AG04450 (cell line): ENCODE results near the gene IRAK1. TPM values are rescaled to one million over a fixed set of nuclear protein-coding genes. Genes with fewer than 3 reads are reported as not detected.
A peak's percentile ranks its signal among the peaks of the same experiment; 100 is the strongest.

ENCODE experiments used
- CTCF ChIA-PET: fragments of 300-600, 350-600 bp; formaldehyde crosslinking; extraction: SDS; loops from one replicate; lab custom pipeline; 2022; ENCODE audit warnings: antibody characterized with exemption, inconsistent platforms; lab: Charles Lee
- POLR2A ChIA-PET: fragments of 350-600 bp; formaldehyde crosslinking; extraction: SDS; loops from one replicate; lab custom pipeline; 2021; ENCODE audit warnings: antibody characterized with exemption, inconsistent platforms; lab: Yijun Ruan, JAX
- DNase-seq: peaks from one replicate; pipeline ENCODE4 v3.0.0-alpha.2; 2011; ENCODE audit warnings: low read depth, low spot score
- H3K27ac ChIP-seq: one replicate; pipeline ENCODE4 v1.5.1; 2012; ENCODE audit warnings: low read depth, low read length, control low read depth
- H3K27me3 ChIP-seq: one replicate; pipeline ENCODE4 v1.6.0; 2012; ENCODE audit warnings: low read length; ENCODE audit not compliant: control insufficient read depth, insufficient read depth
- H3K4me3 ChIP-seq: 2 replicates; pipeline ENCODE4 v1.5.1; 2011; ENCODE audit warnings: mild to moderate bottlenecking, low read depth, low read length, control low read depth
- H3K9me3 ChIP-seq: 2 replicates; pipeline ENCODE4 v1.5.1; 2012; ENCODE audit warnings: low read length; ENCODE audit not compliant: control insufficient read depth, insufficient read depth
- CTCF ChIP-seq: IDR thresholded peaks from 2 replicates; pipeline ENCODE4 v1.5.1; 2011; ENCODE audit warnings: low read depth, low read length, control low read depth, inconsistent platforms
- polyA plus RNA-seq: library from polyadenylated mRNA; depleted of rRNA; stranded (reverse); fragments of >200 nt; gene quantifications from 2 replicates; pipeline ENCODE4 v1.2.3, GENCODE V29; 2011

IRAK1 gene
- polyA plus RNA-seq, 1 experiment, result 31.6 TPM

- CTCF ChIA-PET, result interaction anchor here (0.6 to 0.7 kb wide), 2 partner anchors 9 to 329 kb away, joined by 4 to 5 read pairs; no protein-coding TSS in a partner anchor
These were observed 23.5 kb upstream of the IRAK1 start for GRCh38 chrX:154043003-154043763.

GRCh38 chrX:154040863-154041262 lies 21.2 kb upstream of the IRAK1 start:
- Histone ChIP-seq H3K27me3 (no peaks in the 10 kb centered on the region), H3K9me3 (no peaks in the 10 kb centered on the region), H3K4me3 (no peak overlapping the region), H3K27ac (peak overlapping the region; percentile 73)
- POLR2A ChIA-PET, result interaction anchor here (1.0 to 1.3 kb wide), 4 partner anchors 19 to 27 kb away, joined by 3 to 4 read pairs (median 4); partner anchors contain the start of gene IRAK1
- CTCF ChIA-PET, result interaction anchor here (0.8 kb wide), 1 partner anchor 333 kb away, joined by 3 read pairs; no protein-coding TSS in a partner anchor
- no peak for TF ChIP-seq CTCF
- DNase-seq, result no peak

More at GRCh38 chrX:154043003-154043763, 23.5 kb upstream of the IRAK1 start:
- Histone ChIP-seq H3K4me3 (no peak overlapping the region), H3K9me3 (no peaks in the 10 kb centered on the region), H3K27ac (peak overlapping the region; percentile 39), H3K27me3 (no peaks in the 10 kb centered on the region)
- DNase-seq, result no peak
- TF ChIP-seq CTCF, result no peak
- POLR2A ChIA-PET, result no interaction called here

GRCh38 chrX:154040307-154040756 lies 20.6 kb upstream of the IRAK1 start:
- peak overlapping the region; percentile 89 for H3K27ac ChIP-seq
- no peaks in the 10 kb centered on the region for H3K27me3 ChIP-seq
- H3K4me3 ChIP-seq, result no peak overlapping the region
- ChIA-PET CTCF (interaction anchor here (0.8 to 1.1 kb wide), 4 partner anchors 9 to 333 kb away, joined by 3 read pairs; no protein-coding TSS in a partner anchor), POLR2A (interaction anchor here (0.8 to 1.3 kb wide), 5 partner anchors 20 to 36 kb away, joined by 3 to 4 read pairs (median 3); partner anchors contain the start of gene IRAK1)
- peak; percentile 45 for DNase-seq
- TF ChIP-seq CTCF, result no peak
- H3K9me3 ChIP-seq, result no peaks in the 10 kb centered on the region

- H3K4me3 ChIP-seq, result no peak overlapping the region
- DNase-seq, result no peak
- ChIA-PET POLR2A (interaction anchor here (1.2 to 1.3 kb wide), 2 partner anchors 20 to 21 kb away, joined by 3 to 4 read pairs; no protein-coding TSS in a partner anchor), CTCF (interaction anchor here (1.0 to 1.1 kb wide), 2 partner anchors 10 to 25 kb away, joined by 3 read pairs; no protein-coding TSS in a partner anchor)
- no peaks in the 10 kb centered on the region for H3K27me3 ChIP-seq
- peak overlapping the region; percentile 89 for H3K27ac ChIP-seq
- TF ChIP-seq CTCF, result no peak
- H3K9me3 ChIP-seq, result no peaks in the 10 kb centered on the region
These were observed 19.9 kb upstream of the IRAK1 start for GRCh38 chrX:154039577-154039976.

GRCh38 chrX:154038656-154039055 lies 19.0 kb upstream of the IRAK1 start:
- ChIA-PET POLR2A (no interaction called here), CTCF (no interaction called here)
- no peak overlapping the region for H3K27ac ChIP-seq

More at GRCh38 chrX:154038656-154039055, 19.0 kb upstream of the IRAK1 start:
- no peak overlapping the region for H3K4me3 ChIP-seq
- no peaks in the 10 kb centered on the region for H3K27me3 ChIP-seq
- DNase-seq, result no peak
- no peaks in the 10 kb centered on the region for H3K9me3 ChIP-seq
- TF ChIP-seq CTCF, result no peak
